Measurements from ENCODE around the gene CPLX3. TPM values are rescaled to one million over a fixed set of nuclear protein-coding genes. Genes with fewer than 3 reads are reported as not detected.

The CPLX3 gene
- total and polyA plus RNA-seq, 2 experiments from 2014 or later, result not detected

- 2% methylated on average over 29 of the region's 52 CpGs for WGBS (ENCODE audit: low lambda C conversion rate, missing lambda C conversion rate)
- H3K4me2 ChIP-seq, result peak within 1 kb of the TSS; percentile 91
- H3K27me3 ChIP-seq, result no peaks in the 10 kb centered on the region
- H3K27ac ChIP-seq, result peak within 1 kb of the TSS; percentile 98
- peaks cover 43% of the 10 kb centered on the region for H3K79me2 ChIP-seq
- H3K36me3 ChIP-seq (replicated peaks; ENCODE audit: insufficient read depth, low read depth), result no peaks in the 10 kb centered on the region
- peak within 1 kb of the TSS; percentile 84 for H3K4me3 ChIP-seq
- H3K9me3 ChIP-seq (ENCODE audit: low read depth), result no peaks in the 10 kb centered on the region
- no peak for TF ChIP-seq CTCF (IDR thresholded peaks at IDR 0.05; ENCODE audit: poor library complexity)
- no peak for TF ChIP-seq EZH2 (IDR thresholded peaks at IDR 0.05; ENCODE audit: borderline replicate concordance)
- TF ChIP-seq EZH2phosphoT487 (IDR thresholded peaks at IDR 0.05; ENCODE audit: low read depth, severe bottlenecking, unreplicated experiment), result no peak
- peaks cover 41% of the 10 kb centered on the region for H3K4me1 ChIP-seq (ENCODE audit: insufficient read depth)
- H3K9me2 ChIP-seq (replicated peaks; ENCODE audit: insufficient read depth), result no peaks in the 10 kb centered on the region
- peak; percentile 96 for DNase-seq (ENCODE audit: low spot score)
- H4K20me1 ChIP-seq (ENCODE audit: insufficient read depth, poor library complexity, severe bottlenecking), result peaks cover 27% of the 10 kb centered on the region
- H2AFZ ChIP-seq, result peak within 1 kb of the TSS; percentile 95
These were observed 46.8 kb downstream of the CPLX3 start, which contains the start of gene SCAMP2 for GRCh38 chr15:74873036-74873755. Gene SCAMP2, minus strand, starts transcription at chr15:74873365. Its CDS starts 110 bp downstream, at chr15:74873255.

- 50% methylated on average over 16 of the region's 16 CpGs for WGBS (ENCODE audit: low lambda C conversion rate, missing lambda C conversion rate)
- H2AFZ ChIP-seq, result peak overlapping the region; percentile 95
- no peaks in the 10 kb centered on the region for H3K9me3 ChIP-seq (ENCODE audit: low read depth)
- H4K20me1 ChIP-seq (ENCODE audit: insufficient read depth, poor library complexity, severe bottlenecking), result peaks cover 22% of the 10 kb centered on the region
- H3K79me2 ChIP-seq, result peaks cover 36% of the 10 kb centered on the region
- H3K36me3 ChIP-seq (replicated peaks; ENCODE audit: insufficient read depth, low read depth), result no peaks in the 10 kb centered on the region
- peaks cover 36% of the 10 kb centered on the region for H3K4me1 ChIP-seq (ENCODE audit: insufficient read depth)
- no peaks in the 10 kb centered on the region for H3K27me3 ChIP-seq
- TF ChIP-seq EZH2 (IDR thresholded peaks at IDR 0.05; ENCODE audit: borderline replicate concordance) (no peak), CTCF (IDR thresholded peaks at IDR 0.05; ENCODE audit: poor library complexity) (no peak), EZH2phosphoT487 (IDR thresholded peaks at IDR 0.05; ENCODE audit: low read depth, severe bottlenecking, unreplicated experiment) (no peak)
- H3K9me2 ChIP-seq (replicated peaks; ENCODE audit: insufficient read depth), result no peaks in the 10 kb centered on the region
- H3K4me3 ChIP-seq, result peak overlapping the region; percentile 48
- peak; percentile 37 for DNase-seq (ENCODE audit: low spot score)
- peak overlapping the region; percentile 91 for H3K4me2 ChIP-seq
- peak overlapping the region; percentile 58 for H3K27ac ChIP-seq
These were observed 47.5 kb downstream of the CPLX3 start for GRCh38 chr15:74873756-74874424.

DNA sequence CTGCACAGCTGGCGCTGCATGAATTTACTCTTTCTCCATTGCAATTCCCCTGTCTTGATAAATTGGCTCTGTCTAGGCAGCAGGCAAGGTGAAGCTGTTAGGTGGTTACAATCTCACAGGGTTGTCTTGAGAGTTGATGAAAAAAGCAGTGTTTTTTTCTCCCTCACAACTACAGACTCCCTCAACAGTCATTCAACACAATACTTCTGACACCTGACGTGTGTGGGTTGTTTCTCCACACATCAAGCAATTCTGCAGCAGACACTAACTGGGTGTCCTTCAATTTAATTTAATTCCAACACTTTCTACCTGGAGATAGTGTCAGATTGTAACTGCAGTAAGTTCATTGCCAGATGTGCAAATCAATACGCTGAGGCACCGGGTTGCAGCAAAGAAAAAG is 51.8 kb downstream of the CPLX3 start:
- no peaks in the 10 kb centered on the region for H4K20me1 ChIP-seq (ENCODE audit: insufficient read depth, poor library complexity, severe bottlenecking)
- H3K4me3 ChIP-seq, result no peak overlapping the region
- no peak overlapping the region for H2AFZ ChIP-seq
- TF ChIP-seq CTCF (IDR thresholded peaks at IDR 0.05; ENCODE audit: poor library complexity) (no peak), EZH2 (IDR thresholded peaks at IDR 0.05; ENCODE audit: borderline replicate concordance) (no peak), EZH2phosphoT487 (IDR thresholded peaks at IDR 0.05; ENCODE audit: low read depth, severe bottlenecking, unreplicated experiment) (no peak)
- no peaks in the 10 kb centered on the region for H3K27me3 ChIP-seq
- no peaks in the 10 kb centered on the region for H3K9me3 ChIP-seq (ENCODE audit: low read depth)
- H3K4me2 ChIP-seq, result no peak overlapping the region
- no peaks in the 10 kb centered on the region for H3K79me2 ChIP-seq
- H3K9me2 ChIP-seq (replicated peaks; ENCODE audit: insufficient read depth), result no peaks in the 10 kb centered on the region
- WGBS (ENCODE audit: low lambda C conversion rate, missing lambda C conversion rate), result 94% methylated on average over 4 of the region's 4 CpGs
- no peak overlapping the region for H3K27ac ChIP-seq
- no peaks in the 10 kb centered on the region for H3K4me1 ChIP-seq (ENCODE audit: insufficient read depth)
- DNase-seq (ENCODE audit: low spot score), result no peak
- no peaks in the 10 kb centered on the region for H3K36me3 ChIP-seq (replicated peaks; ENCODE audit: insufficient read depth, low read depth)

Small RNA genes lying within 50 kb of the gene (microRNA-seq; reads per million reads assigned to microRNA genes)
- not detected for gene MIR4513
- gene MIR6882, result not detected

Small RNA genes lying within 50 kb of the gene (small RNA-seq; reads per million reads assigned to genes)
- gene CPLX3 (not detected), gene MIR4513 (not detected), gene MIR6882 (0.12 reads per million)

Other genes with a start within 250 kb of the CPLX3 start
- gene CLK3, start 210.8 kb upstream of the CPLX3 start, total RNA-seq, result 71.3 and 94.6 TPM in 2 replicates
- gene CLK3, start 210.8 kb upstream of the CPLX3 start, polyA plus RNA-seq, result 69.0 and 91.7 TPM in 2 replicates
- gene EDC3, start 130.6 kb upstream of the CPLX3 start, total RNA-seq, result 11.5 and 15.0 TPM in 2 replicates
- gene EDC3, start 130.6 kb upstream of the CPLX3 start, polyA plus RNA-seq, result 21.1 and 31.4 TPM in 2 replicates
- gene CYP1A1, start 101.1 kb upstream of the CPLX3 start, total RNA-seq, result 17.0 and 23.5 TPM in 2 replicates
- gene CYP1A1, start 101.1 kb upstream of the CPLX3 start, polyA plus RNA-seq, result 19.1 and 22.6 TPM in 2 replicates
- gene CYP1A2, start 77.8 kb upstream of the CPLX3 start, total RNA-seq, result 0.40 TPM in 1 of 2 replicates, not detected in the other
- gene CYP1A2, start 77.8 kb upstream of the CPLX3 start, polyA plus RNA-seq, result 0.17 TPM in 1 of 2 replicates, not detected in the other
- gene CSK, start 44.5 kb upstream of the CPLX3 start, total RNA-seq, result 15.8 and 16.9 TPM in 2 replicates
- gene CSK, start 44.5 kb upstream of the CPLX3 start, polyA plus RNA-seq, result 19.1 and 21.8 TPM in 2 replicates
- not detected in 2 replicates for gene LMAN1L, start 13.8 kb upstream of the CPLX3 start, total RNA-seq
- gene LMAN1L, start 13.8 kb upstream of the CPLX3 start, polyA plus RNA-seq, result not detected in 2 replicates
- gene ULK3, start 16.5 kb downstream of the CPLX3 start, total RNA-seq, result 37.6 and 40.4 TPM in 2 replicates
- gene ULK3, start 16.5 kb downstream of the CPLX3 start, polyA plus RNA-seq, result 45.7 and 46.3 TPM in 2 replicates
- gene SCAMP2, start 46.7 kb downstream of the CPLX3 start, total RNA-seq, result 64.0 and 84.3 TPM in 2 replicates
- gene SCAMP2, start 46.7 kb downstream of the CPLX3 start, polyA plus RNA-seq, result 123 and 130 TPM in 2 replicates
- 41.1 and 43.8 TPM in 2 replicates for gene MPI, start 63.4 kb downstream of the CPLX3 start, total RNA-seq
- 32.6 and 32.8 TPM in 2 replicates for gene MPI, start 63.4 kb downstream of the CPLX3 start, polyA plus RNA-seq
- gene FAM219B, start 80.2 kb downstream of the CPLX3 start, total RNA-seq, result 36.9 and 45.9 TPM in 2 replicates
- 34.5 and 35.9 TPM in 2 replicates for gene FAM219B, start 80.2 kb downstream of the CPLX3 start, polyA plus RNA-seq
- gene COX5A, start 111.4 kb downstream of the CPLX3 start, total RNA-seq, result 151 and 197 TPM in 2 replicates
- gene COX5A, start 111.4 kb downstream of the CPLX3 start, polyA plus RNA-seq, result 404 and 449 TPM in 2 replicates
- 22.7 and 23.4 TPM in 2 replicates for gene RPP25, start 130.1 kb downstream of the CPLX3 start, total RNA-seq
- gene RPP25, start 130.1 kb downstream of the CPLX3 start, polyA plus RNA-seq, result 60.4 and 65.6 TPM in 2 replicates
- 17.8 and 18.8 TPM in 2 replicates for gene SCAMP5, start 168.9 kb downstream of the CPLX3 start, total RNA-seq
- 7.8 and 10.6 TPM in 2 replicates for gene SCAMP5, start 168.9 kb downstream of the CPLX3 start, polyA plus RNA-seq
- 16.4 and 20.8 TPM in 2 replicates for gene PPCDC, start 197.0 kb downstream of the CPLX3 start, total RNA-seq
- 17.8 and 21.1 TPM in 2 replicates for gene PPCDC, start 197.0 kb downstream of the CPLX3 start, polyA plus RNA-seq